VCaP (cell line): Measurements from ENCODE around the gene ALPK3.

Experiments
- H3K27ac ChIP-seq: fragments of 450-650 bp; 2 replicates; pipeline ENCODE4 v1.5.1; 2017
- TF ChIP-seq, protein P1 (sequence below): fragments of 450-650 bp; conservative IDR thresholded peaks from 2 replicates; pipeline ENCODE4 v1.5.1; 2017; ENCODE audit warnings: mild to moderate bottlenecking, moderate library complexity

Gene ALPK3

DNA sequence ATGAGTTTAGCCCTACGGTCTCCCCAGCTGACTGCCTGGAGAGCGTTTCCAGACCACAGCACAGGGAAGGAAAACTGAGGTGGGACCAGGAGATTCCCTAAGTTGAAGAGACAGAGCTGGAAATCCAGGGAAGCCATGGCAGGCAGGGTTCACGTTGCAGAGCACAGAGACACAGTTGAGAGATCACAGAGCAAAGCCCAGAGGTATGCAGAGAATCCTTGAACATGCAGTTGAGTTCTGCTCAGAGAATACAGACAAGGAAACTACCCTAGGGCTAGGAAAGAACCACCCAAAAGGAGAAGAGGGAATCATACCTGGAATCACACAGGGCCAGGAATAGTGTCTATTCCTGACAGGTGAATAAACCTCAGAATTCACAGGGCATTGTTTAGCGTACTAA, 81.6 kb downstream of the ALPK3 start:
- TF ChIP-seq, protein P1, sequence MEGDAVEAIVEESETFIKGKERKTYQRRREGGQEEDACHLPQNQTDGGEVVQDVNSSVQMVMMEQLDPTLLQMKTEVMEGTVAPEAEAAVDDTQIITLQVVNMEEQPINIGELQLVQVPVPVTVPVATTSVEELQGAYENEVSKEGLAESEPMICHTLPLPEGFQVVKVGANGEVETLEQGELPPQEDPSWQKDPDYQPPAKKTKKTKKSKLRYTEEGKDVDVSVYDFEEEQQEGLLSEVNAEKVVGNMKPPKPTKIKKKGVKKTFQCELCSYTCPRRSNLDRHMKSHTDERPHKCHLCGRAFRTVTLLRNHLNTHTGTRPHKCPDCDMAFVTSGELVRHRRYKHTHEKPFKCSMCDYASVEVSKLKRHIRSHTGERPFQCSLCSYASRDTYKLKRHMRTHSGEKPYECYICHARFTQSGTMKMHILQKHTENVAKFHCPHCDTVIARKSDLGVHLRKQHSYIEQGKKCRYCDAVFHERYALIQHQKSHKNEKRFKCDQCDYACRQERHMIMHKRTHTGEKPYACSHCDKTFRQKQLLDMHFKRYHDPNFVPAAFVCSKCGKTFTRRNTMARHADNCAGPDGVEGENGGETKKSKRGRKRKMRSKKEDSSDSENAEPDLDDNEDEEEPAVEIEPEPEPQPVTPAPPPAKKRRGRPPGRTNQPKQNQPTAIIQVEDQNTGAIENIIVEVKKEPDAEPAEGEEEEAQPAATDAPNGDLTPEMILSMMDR = no peak
- no peak overlapping the region for H3K27ac ChIP-seq

DNA sequence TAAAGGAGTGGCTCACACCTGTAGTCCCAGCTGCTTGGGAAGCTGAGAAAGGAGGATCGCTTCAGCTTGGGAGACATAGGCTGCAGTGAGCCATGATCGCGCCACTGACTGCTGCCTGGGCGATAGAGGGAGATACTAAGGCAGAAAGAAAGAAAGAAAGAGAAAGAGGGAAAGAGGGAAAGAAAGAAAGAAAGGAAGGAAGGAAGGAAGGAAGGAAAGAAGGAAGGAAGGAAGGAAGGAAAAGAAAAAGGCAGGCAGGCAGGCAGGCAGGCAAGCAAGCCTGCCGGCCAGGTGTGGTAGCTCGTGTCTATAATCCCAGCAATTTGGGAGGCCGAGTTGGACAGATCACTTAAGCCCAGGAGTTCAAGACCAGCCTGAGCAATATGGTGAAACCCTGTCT, 82.6 kb downstream of the ALPK3 start:
- TF ChIP-seq, protein P1 = no peak
- H3K27ac ChIP-seq = no peak overlapping the region

DNA sequence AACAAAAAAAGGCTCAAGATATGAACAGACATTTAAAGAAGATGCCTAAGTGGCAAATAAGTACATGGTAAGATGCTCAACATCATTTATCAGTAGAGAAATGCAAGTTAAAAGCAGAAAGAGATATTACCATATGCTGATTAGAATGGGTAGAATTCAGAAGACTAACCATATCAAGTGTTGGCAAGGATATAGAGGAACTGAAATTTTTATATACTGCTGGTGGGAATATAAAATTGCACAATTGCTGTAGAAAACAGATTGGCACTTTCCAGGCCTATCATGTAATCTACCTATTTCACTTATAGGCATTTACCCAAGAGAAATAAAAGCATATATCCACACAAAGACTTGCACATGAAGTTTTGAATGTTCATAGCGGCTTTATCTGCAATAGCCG, 84.4 kb downstream of the ALPK3 start:
- TF ChIP-seq, protein P1 = no peak
- no peak overlapping the region for H3K27ac ChIP-seq

DNA sequence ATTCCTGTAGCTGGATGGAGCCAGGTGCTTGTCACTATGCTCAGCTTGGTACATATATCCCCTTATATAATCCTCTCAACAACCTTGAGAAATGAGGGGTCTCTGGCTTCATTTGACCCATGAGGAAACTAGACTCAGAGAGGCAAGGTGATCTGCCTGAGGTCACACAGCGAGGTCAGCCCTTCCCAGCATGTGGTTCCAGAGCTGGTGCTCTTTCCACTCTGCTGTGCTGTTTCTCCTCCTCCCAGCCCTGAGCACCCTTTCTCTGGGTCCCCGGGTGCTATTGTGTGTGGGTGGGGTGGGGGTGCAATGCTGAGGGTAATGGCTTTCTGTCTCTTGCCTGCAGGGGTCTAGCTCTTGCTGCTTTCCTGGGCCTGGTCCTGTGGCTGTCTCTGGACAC, 86.6 kb downstream of the ALPK3 start:
- no peak overlapping the region for H3K27ac ChIP-seq
- TF ChIP-seq, protein P1 = no peak

DNA sequence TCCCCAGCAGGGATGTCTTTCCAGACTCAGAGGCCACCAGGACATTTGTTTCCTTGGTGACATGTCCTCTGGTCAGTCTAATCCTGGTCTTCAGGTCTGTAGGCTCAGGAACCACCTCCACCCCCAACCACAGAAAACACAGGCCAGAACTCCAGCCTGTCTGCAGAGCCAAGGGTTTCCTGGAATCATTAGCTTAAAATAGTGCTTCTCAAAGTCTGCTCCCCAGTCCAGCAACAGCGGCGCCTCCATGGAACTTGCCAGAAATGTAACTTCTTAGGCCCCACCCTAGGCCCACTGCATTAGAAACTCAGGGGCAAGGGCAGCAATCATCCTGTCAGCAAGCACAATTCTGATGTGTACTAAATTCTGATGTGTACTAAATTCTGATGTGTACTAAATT, 87.3 kb downstream of the ALPK3 start:
- TF ChIP-seq, protein P1 = no peak
- no peak overlapping the region for H3K27ac ChIP-seq

DNA sequence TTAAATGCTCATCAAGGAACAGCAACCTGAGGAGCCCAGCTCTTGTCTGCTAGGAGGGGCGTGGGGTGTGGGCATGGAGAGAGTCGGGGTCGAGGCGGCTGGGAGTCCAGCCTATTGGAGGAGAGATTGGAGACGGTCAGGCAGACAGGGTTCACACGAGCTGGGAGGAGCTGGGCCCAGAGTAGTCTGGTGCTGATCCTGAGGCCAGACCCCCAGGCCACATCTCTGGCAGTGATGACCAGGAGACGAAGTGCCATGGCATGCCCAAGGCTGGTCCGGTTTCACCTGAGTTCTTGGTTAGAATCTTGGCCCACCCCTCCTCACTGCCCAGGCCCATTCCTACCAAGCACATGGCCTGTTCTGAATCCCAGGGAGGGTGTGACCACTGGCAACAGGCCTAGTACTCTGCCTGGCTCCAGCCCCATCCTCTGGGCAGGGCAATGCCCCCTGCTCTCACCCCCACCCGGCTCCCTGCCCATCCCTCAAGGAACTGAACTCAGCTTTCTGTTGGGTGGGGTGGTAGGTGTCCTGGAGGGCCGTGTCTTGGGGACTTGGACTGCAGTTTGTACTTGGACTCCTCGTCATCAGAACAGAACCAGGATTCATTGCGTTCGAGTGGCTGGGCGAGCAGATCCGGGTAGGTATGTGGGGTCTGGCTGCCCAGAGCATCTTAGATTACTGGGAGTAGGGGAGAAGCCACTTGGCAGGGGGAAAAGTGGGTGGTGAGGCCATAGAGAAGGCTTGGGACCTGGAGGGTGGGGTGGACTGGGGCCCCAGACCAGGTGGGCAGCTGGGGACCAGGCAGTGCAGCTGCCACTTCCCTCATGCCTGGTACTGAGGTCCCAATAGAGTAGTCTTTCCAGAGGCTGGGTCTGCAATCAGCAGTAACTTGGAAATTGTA, 88.1 kb downstream of the ALPK3 start:
- TF ChIP-seq, protein P1 = no peak
- no peak overlapping the region for H3K27ac ChIP-seq

DNA sequence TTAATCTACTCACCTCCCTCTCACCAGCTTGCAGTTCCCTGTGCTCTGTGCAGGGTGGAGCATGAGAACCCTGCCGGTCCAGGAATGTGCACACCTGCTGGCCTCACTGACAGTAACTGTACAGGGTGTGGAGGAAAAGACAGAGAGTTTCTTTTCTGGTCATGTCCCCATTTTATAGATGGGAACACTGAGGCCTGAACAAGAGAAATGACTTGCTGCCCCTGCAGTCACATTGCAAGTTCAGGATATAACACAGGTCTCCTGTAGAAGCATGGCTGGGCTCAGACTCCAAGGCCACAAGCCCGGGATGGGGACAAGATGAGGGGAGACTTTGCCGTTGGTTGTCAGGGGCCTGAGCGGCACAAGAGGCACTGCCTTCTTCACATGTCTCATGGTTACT, 90.6 kb downstream of the ALPK3 start:
- TF ChIP-seq, protein P1 = no peak
- H3K27ac ChIP-seq = no peak overlapping the region
